NCI-H526 treated with DMSO at 0.1 percent for 48 hours (cell line): ENCODE results near the gene EPB41L1.

Source experiments
- DNase-seq: peaks from one replicate; lab custom pipeline; 2025; lab: John Stamatoyannopoulos, UW

Gene EPB41L1

DNA sequence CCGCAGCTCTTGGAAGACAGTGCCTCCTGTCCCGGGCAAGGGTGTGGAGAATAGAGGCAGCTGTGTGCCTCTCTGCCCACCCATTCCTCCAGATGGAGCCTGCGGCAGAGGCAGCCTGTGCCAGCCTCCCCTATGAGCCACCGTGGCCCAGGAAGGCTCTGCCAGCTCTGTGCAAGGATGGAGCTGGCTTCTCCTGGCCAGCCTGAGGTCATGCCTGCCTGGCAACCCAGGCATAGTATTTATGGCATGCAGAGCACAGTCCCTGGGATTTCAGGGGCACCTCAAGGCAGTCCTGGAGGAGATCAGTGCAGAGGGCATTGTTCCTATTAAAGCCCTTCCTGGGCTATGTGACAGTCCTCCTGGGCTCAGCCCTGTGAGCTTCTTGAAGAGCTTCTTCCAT, 1.5 kb downstream of the EPB41L1 start:
- DNase-seq: no peak

DNA sequence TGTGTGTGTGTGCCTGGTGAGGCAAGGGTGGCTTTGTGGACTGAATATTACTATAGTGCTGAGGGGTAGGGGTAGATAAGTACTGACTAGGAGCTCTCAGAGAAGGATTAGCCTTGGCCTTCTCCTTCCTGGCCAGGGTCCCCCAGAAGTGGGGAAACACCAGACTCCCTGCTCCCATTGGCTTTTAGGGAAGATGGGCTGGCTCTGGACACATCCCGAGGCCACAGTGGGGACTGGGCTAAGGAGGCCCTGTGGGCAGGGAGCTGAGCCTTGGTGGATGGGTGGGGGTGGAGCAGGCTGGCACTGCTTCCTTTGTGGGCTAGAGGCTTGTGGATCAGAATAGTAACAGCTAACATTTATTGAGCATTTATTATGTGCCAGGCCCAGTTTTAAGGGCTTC, 3.1 kb downstream of the EPB41L1 start:
- DNase-seq: no peak

DNA sequence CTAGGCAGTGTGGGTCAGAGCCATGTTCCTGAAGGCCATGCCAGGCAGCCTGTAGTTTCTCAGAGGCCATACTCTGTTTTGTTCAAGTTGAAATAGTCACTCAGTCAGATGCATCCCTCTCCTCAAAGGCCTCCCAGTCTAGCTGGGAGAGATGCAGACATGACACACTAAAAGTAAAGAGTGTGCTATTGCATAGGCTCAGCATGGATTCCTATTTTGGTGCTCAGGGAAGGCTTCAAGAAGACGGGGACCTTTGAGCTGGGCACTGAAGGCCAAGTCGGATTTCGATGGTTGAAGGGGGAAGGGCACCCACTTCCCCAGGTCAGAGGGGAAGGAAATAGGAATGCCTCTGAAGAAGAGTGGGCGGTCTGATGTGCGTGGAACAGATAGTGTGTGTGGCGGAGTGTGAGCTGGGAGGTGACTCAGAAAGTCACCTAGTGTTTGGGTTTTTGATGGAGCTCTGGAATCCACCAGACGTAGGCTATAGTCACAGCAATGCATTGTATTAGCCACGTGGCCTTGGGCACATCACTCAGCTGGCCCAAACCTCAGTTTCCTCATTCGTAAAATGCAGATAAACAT, 3.7 kb downstream of the EPB41L1 start:
- DNase-seq: no peak

DNA sequence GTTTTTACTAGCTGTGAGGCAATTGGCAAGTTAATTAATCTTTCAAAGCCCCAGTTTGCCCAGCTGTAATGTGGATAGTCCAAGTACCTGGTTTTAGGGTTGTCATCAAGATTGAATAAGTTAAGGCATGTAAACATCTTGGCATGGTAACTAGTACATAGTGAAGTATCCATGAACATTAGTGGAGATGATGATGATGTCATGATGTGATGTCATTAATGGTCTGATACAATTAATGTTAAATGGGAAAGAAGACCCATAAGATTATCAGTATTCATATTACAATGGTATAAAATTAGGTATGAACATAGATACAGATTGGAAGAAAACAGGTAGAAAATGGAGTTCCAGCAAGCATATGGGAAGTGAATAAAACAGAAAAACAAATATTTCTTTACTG, 5.3 kb downstream of the EPB41L1 start:
- no peak for DNase-seq

DNA sequence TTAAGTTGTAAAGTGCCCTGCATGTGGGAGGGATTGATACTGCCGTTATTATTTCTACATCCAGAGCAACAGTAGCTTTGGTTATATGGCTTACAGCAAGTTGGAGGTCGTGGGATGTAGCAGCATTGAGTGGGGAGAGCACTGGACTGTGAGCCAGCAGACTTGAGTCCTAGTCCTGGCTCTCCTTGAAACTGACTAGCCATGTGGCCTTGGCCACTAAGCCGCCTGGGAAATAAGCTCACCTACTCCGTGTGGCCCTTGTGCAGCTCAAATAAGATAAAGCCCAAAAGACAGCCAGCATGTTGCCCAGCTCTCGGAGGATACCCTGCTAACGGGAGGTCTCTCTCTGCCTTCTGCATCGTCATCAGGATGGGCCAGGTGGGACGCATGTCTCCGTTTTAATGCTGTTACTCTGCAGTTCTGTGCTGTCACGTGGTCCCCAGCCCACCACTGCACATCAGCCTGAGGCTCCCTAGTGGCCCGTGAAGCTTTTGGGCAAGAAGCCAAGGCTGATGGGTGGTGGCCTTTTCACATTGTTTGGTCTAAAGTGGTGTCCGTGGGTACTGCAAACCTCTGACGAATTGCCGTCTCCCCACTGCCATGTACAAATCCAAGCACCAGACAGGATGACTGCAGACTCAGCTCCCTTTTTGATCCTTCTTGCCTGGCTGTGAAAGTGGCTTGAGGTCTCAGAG, 7.9 kb downstream of the EPB41L1 start:
- DNase-seq: no peak

DNA sequence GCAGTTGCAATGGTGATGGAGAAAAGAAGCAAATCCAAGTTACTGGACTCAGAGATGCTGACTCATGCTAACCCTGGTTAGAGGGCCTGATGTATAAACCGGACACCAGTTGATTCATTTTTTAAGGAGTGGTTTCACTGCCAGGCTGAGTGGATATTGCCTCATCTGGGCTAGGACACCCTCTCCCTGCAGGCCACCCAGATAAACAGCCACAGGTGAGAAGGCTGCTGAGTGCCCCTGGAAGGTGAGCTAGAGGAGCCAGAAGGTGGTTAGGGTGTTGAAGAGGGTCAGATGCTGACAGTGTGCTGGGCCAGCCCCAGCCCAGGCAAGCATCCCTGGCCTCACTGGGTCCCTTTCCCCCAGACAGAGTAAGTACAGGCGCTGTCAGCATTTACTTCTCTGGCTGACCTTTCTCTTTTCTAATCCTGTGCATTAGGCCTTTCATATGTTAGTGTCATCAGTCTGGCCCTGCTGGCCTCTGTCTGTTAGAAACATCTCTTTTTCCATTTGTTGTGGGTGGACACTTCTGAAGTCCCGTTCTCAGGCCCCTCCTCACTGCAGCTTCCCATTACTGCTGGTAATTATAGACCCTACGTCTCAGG, 13.5 kb downstream of the EPB41L1 start:
- DNase-seq: no peak

DNA sequence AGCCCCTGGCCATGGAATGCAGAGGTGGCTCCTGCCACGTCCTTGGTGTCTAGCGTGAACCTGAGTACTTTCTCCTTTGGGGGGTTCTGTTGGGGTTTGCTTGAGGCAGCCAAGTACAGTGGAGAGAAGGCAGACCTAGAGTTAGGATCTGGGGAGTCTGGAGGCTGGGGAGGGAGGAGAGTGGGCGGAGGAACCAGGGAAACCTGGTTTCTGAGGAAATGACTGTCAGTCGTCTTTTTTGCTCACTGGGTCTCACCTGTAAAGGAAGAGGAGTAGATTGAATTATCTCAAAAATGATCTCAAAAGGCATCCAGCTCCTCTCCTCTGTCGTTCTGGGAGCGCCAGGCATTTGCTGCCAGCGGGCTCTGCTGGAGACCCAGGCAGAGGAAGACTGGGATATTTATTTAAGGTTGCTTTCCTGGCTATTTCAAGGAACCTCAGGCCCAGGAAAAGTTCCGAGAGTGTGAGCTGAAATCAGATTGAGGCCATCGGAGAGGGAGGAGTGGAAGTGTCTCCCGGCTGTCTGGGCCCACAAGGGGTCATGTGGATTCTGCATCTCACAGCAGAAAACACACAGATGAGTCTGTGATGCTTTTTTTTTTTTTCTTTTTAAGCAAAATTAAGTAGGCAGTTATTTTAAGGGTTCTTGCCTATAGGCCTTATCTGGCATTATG, 16.1 kb downstream of the EPB41L1 start:
- no peak for DNase-seq

DNA sequence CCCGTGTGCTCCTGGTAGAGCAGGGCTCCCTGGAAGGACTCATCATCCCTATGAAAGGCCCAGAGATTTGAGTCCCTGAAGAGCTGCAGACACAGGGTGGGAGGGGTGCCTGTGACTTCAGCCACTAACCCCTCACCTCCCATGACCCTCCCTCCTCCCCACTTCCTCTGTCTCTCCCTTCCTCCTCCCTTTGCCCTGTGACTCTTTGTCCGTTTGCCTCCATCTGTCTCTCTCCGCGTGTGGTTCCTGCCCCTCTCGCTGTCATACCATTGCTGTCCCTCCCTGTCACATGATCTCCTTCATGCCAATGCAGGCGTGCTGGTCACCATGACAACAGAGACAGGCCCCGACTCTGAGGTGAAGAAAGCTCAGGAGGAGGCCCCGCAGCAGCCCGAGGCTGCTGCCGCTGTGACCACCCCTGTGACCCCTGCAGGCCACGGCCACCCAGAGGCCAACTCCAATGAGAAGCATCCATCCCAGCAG, 19.0 kb downstream of the EPB41L1 start:
- DNase-seq: no peak

DNA sequence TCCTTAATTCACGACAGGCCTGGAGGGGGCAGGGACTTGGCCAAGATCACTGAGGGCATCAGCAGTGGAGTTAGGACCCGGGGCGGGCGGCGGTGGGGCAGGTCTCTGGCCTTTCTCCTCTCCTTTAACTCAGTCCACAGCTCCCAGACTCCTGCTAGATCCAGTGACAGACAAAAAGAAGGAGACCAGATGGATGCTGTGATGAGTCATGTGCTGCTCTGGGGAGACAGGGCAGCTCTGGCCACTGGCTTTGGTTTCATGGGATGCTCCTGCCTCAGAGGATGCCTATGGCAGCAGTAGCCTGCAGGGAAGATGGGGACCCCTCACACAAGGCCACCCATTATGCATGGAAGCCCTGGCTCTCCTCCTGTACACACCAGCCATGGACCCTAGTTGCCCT, 20.5 kb downstream of the EPB41L1 start:
- DNase-seq: no peak

DNA sequence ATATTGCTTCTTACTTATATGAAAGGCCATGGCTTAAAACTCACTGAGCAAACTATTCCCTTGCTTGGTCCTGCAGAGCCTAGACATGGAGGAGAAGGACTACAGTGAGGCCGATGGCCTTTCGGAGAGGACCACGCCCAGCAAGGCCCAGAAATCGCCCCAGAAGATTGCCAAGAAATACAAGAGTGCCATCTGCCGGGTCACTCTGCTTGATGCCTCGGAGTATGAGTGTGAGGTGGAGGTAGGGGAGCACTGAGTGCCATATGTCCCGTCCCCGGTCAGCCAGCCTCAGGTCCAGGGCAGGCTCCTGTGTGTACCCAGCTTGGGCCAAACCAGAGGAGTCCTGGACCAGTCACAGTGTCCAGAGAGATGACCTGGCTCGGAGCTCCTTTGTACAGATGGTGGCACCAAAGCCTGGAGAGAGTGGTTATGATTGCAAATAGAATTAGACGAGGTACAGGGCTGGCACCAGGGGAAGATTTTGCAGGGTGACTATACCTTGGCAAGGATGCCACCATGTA, 21.0 kb downstream of the EPB41L1 start:
- no peak for DNase-seq

DNA sequence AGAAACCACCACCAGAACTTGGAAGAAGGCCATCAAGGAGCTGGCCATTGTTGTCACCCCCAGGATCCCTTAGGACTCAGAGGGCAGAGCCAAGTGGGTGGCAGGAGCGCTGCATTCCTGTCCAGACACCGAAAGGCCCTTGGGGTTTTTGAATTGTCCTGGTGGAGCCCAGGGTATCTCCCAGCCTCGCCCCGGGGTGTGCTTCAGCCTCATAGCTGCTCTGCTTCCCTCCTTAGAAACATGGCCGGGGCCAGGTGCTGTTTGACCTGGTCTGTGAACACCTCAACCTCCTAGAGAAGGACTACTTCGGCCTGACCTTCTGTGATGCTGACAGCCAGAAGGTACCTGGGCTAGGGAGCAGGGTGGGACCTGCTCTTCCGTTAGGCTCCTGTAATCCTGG, 23.2 kb downstream of the EPB41L1 start:
- no peak for DNase-seq

DNA sequence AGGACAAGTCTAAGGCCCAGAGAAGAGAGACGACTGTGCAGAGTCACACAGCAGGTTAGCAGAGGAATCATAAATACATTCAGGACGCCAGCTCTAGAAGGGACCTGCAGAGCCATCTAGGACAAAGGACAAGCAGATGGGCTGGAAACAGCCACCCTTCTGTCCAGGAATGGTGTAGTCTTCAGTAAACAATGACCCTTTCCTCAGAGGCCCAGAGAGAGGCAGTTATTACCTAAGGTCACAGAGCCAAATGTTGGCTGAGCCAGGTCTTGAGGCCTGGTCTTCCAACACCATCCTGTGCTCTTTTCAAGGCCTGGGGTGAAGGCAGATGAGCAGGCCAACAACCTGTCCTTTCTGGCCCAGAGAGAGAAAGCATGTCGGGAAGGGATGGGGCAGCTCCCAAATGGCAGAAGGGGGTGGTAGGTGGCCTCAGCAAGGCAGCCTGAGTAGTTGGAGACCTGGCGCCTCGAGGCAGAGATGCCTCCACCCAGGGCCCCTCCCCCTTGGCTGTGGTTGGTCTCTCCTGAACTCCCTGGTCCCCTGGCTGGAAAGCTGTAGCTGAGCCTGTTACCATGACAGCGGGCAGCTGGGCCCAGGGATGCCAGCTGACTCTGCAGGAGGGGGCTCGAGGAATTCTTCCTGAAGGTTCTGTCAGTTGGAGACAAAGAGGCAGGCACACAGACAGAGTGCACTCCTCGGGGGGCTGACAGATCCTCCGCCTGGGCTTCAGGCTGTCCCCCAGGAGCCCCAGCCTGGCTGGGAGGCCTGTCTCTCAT, 24.8 kb downstream of the EPB41L1 start:
- DNase-seq: no peak

DNA sequence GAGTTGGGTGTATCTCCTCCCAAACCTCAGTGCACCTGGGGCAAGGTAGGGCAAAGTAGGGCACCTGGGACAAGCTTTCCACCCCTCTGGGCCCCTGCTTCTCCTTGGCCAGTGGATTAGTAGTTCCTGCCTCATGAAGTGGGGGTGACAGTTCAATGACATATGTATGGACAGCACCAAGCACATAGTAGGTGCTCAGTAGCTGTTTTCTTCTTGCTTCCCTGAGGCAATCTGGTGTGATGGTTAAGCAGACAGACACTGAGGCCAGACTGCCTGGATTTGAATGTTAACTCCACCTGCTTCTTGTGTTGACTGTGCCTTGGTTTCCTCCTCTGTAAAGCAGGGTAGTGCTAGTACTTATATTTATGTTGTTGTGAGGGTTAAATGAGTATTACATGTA, 25.8 kb downstream of the EPB41L1 start:
- DNase-seq: no peak

DNA sequence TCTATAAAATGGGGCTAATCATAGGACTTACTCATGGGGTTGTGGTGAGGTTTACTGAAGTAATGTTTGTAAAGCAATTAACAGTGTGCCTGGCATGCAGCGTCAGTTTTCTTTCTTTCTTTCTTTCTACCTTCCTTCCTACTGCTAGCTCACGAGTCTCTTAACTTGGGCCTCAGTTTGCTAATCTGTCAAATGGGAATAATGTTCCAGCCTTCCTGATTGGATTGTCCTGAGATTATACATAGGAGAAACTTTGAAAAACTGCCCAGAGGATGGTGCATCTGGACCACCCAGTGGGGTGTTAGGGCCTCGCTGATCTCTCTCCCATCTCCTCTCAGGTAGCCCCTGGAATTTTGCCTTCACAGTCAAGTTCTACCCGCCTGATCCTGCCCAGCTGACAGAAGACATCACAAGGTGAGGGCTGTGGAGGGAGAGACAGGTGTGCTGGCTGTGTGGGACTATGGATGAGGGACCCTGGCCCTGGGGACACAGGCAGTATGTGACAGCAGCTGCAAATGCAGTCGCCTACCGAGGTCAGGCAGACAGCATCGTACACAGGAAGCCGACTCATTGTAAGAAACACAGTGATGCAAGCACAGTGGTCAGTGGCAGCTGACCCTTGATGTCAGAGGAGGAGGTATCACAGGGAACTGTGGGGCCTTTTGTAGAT, 27.5 kb downstream of the EPB41L1 start:
- DNase-seq: no peak

DNA sequence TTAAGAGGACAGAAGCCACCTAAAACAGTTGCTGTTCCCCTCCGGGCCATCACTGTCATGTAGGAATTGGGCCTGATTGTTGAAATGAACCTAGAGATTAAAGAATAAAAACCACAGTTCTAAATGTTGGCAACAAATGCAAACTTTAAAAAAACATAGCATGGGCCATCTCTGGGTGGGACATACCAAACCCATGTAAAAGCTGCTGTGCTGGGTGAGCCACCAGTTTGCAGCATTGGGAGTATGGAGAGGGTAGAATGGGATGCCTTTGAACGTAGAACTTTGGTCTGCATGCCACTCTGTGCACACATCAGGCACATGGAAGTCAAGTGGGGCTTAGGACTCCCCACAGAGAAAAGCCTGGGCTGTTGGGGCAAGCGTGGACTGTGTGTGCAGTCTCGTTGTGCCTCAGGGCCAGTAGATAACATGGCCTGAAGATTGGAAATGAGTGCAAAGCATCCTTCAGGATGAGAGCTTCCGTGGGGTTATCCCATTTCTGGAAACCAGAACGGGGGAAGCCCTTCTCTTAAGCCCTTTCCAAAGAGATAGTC, 28.1 kb downstream of the EPB41L1 start:
- no peak for DNase-seq

DNA sequence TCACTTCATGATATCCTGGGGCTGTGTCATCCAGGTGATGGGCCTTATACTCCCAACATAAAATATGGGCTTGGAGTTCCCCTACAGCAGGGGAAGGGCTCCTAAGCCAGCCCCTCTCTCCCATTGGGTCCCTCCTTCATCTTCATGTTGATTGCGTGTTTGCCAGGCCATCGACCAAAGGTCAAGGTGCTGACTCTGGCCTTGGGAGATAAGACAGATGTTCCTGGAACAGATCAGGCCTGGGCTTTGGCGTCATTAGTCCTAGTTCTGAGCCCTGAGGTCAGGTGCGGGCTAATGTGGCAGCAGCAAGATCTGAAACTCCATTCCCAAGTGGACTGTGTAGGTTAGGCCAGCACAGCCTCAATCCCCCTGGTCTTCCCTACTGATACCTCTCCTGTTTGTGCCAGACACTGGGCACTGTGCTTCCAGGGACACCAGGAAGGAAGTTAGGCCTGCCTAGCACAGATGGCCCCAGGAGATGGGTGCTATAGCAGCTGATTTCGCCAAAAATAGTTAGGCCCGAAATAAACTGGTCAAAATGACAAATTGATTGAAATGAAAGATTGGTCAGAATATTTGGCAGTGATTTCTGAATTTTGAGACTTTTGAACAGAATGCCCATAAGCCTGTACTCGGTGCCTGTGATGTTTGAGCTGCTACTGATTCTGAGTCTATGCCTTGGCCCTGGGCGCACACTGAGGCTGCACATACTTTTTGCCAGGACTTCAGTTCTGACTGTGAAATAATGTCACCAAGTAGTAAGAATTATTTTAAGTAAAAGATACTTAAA, 28.8 kb downstream of the EPB41L1 start:
- DNase-seq: no peak

DNA sequence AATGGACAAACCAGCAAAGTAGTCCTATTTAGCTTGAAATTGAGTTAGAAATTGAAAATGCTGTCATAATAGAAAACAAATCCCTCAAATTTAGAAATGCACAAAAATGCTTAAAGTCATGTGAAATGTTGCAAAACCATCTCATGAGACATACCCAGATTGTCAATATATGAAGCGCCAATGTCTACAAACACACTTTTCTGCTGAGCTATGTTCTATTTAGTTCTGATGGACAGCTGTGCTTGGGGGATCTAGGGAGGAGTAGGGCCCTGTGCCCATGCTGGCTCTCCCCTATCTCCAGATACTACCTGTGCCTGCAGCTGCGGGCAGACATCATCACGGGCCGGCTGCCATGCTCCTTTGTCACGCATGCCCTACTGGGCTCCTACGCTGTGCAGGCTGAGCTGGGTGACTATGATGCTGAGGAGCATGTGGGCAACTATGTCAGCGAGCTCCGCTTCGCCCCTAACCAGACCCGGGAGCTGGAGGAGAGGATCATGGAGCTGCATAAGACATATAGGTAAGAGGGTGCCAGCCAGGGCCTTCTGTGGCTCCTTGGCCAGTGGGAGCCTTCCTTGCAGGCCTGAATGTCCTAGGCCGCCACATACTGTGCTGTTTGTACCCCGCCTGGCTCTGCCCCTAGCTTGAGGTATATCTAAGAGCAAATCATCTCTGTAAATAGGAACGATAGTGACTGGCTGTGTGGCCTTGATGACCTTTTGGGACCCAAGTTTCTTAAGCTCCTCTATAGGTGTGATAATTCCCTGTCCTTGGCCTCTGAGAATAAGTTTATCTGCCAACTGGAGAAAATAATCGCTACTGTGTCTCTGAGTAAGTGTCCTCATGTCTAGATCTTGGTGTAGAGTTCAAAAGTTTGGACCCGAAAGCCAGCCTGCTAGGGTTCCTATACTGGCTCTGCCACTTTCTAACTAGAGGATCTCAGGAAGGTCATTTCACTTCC, 30.6 kb downstream of the EPB41L1 start:
- no peak for DNase-seq

DNA sequence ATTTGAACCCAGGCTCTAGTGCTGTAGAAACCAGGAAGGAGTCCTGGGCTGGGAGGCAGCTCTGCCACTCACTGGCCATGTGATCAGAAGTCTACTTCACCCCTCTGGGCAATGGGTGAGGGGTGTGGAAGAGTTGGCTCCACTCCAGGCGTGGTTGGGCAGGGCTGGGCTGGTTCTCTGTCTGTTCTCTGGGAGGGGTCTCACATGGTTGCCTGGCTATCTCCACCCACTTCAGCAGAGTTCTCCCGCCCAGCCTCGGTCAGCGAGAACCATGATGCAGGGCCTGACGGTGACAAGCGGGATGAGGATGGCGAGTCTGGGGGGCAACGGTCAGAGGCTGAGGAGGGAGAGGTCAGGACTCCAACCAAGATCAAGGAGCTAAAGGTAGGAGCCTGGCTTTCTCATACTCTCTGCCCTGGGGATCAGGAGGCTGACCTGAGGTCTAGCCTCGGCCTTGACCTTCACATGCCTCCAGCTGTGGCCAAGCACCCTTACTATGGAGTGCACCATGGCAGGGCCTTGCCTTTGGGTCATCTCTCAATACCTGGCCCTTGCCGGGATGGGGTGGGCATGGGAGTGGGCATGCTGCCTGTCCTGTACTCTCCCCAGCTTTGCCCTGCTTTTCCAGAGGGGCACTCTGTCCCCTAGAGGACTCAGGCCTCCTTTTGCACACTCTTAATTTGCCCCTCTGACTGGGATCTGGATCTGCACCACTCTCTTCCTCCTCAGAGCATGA, 39.6 kb downstream of the EPB41L1 start:
- no peak for DNase-seq
